ENCODE measurements around the gene DGKB.

The DGKB gene

GRCh38 chr7:14351167-14351566 lies 551.4 kb downstream of the DGKB start:
- ATAC-seq, result no peak; the same call in 2 of the 3 replicates
- TF ChIP-seq TCF4 (CRISPR knock-in tag; IDR thresholded peaks at IDR 0.05; ENCODE audit: borderline replicate concordance), result no peak
- no peak for TF ChIP-seq SNAI2 (CRISPR knock-in tag; IDR thresholded peaks at IDR 0.05)
- TF ChIP-seq ESRRG (CRISPR knock-in tag; IDR thresholded peaks at IDR 0.05), result no peak
- no peak for TF ChIP-seq TOX (CRISPR knock-in tag; IDR thresholded peaks at IDR 0.05; ENCODE audit: borderline replicate concordance)
- TF ChIP-seq CSDC2 (CRISPR knock-in tag; IDR thresholded peaks at IDR 0.05), result no peak
- TF ChIP-seq PPARA (CRISPR knock-in tag; IDR thresholded peaks at IDR 0.05; ENCODE audit: borderline replicate concordance), result no peak
- TF ChIP-seq GLIS3 (CRISPR knock-in tag; IDR thresholded peaks at IDR 0.05), result no peak
- no peak for TF ChIP-seq ZNF70 (CRISPR knock-in tag; IDR thresholded peaks at IDR 0.05)
- no peak for TF ChIP-seq ARNTL (CRISPR knock-in tag; IDR thresholded peaks at IDR 0.05; ENCODE audit: borderline replicate concordance, low read depth)
- TF ChIP-seq ZC3H10 (CRISPR knock-in tag; IDR thresholded peaks at IDR 0.05), result no peak
- TF ChIP-seq BACH2 (CRISPR knock-in tag; IDR thresholded peaks at IDR 0.05; ENCODE audit: borderline replicate concordance), result no peak
- no peak for TF ChIP-seq RARB (CRISPR knock-in tag; IDR thresholded peaks at IDR 0.05)
- no peak for TF ChIP-seq POU6F1 (CRISPR knock-in tag; IDR thresholded peaks at IDR 0.05; ENCODE audit: borderline replicate concordance, low read depth)

DNA sequence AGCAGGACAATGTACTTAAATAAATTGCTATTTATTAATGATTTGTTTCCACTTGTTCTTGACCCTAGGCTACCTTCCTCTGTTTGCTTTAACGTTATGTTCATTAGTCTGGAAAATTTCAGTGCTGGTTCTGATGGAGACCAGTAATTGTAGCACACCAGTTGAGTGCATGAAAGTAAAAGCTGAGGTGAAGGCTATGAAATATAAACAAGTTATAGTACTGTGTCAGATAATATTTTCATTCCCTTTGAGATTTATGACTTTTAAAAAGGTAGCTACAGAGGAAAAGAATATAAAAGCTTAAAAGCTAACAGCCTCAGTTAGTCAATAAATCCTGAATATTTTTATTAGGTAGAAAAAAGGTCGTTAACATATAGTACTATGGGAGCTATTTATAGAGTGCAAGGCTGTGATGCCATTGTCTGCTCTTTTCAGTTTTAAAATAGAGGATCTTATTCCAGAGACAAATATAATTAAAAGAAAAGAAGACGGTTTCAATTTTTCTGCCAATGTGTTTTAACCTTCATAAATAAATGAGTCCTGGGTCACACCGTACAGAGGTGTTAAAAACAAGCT lies 561.3 kb downstream of the DGKB start:
- TF ChIP-seq TOX (CRISPR knock-in tag; IDR thresholded peaks at IDR 0.05; ENCODE audit: borderline replicate concordance) (no peak), TCF4 (CRISPR knock-in tag; IDR thresholded peaks at IDR 0.05; ENCODE audit: borderline replicate concordance) (no peak), PATZ1 (CRISPR knock-in tag; IDR thresholded peaks at IDR 0.05; ENCODE audit: borderline replicate concordance) (no peak), POU6F1 (CRISPR knock-in tag; IDR thresholded peaks at IDR 0.05; ENCODE audit: borderline replicate concordance, low read depth) (no peak), ZFP3 (CRISPR knock-in tag; IDR thresholded peaks at IDR 0.05) (no peak), BACH2 (CRISPR knock-in tag; IDR thresholded peaks at IDR 0.05; ENCODE audit: borderline replicate concordance) (no peak), PPARA (CRISPR knock-in tag; IDR thresholded peaks at IDR 0.05; ENCODE audit: borderline replicate concordance) (no peak), TSHZ2 (CRISPR knock-in tag; IDR thresholded peaks at IDR 0.05) (no peak), ZNF70 (CRISPR knock-in tag; IDR thresholded peaks at IDR 0.05) (no peak), ZNF8 (CRISPR knock-in tag; IDR thresholded peaks at IDR 0.05) (no peak), ZC3H10 (CRISPR knock-in tag; IDR thresholded peaks at IDR 0.05) (no peak), ISL1 (CRISPR knock-in tag; IDR thresholded peaks at IDR 0.05) (no peak)
- TF ChIP-seq, protein P1, sequence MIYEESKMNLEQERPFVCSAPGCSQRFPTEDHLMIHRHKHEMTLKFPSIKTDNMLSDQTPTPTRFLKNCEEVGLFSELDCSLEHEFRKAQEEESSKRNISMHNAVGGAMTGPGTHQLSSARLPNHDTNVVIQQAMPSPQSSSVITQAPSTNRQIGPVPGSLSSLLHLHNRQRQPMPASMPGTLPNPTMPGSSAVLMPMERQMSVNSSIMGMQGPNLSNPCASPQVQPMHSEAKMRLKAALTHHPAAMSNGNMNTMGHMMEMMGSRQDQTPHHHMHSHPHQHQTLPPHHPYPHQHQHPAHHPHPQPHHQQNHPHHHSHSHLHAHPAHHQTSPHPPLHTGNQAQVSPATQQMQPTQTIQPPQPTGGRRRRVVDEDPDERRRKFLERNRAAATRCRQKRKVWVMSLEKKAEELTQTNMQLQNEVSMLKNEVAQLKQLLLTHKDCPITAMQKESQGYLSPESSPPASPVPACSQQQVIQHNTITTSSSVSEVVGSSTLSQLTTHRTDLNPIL (CRISPR knock-in tag; IDR thresholded peaks at IDR 0.05; ENCODE audit: low read depth), result no peak
- no peak for ATAC-seq

DNA sequence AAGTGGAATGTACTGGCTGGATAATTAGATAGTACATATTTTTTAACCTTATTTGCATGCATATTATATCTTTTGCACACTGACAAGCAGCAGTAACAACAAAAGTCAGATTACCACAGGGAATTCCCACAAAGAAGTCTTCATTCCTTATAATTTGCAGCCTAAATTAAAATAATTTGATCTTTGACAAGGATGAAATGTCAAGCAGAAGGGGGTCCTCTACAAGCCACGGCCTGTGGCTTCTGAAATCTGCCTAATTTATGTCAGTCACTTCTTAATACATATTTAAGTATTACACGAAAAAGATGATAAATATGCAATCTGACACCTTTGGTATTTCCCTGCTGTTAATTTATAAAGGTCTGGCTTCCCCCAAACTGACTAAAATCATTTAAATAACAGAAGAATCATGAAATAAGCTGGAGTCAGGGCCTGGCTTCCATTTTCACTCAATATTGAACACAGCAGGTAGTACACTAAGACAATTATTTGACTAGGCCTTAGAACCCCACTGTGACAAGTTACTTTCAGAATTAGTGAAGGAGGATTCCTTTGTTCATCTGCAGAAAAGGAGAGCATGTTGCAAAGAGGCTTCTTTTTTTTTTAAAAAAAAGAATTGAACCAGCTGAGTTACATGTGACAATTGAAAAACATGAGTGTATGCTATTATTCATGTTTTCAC lies 562.0 kb downstream of the DGKB start:
- TF ChIP-seq ZFP3 (CRISPR knock-in tag; IDR thresholded peaks at IDR 0.05) (no peak), TOX (CRISPR knock-in tag; IDR thresholded peaks at IDR 0.05; ENCODE audit: borderline replicate concordance) (no peak), ISL1 (CRISPR knock-in tag; IDR thresholded peaks at IDR 0.05) (no peak), PPARA (CRISPR knock-in tag; IDR thresholded peaks at IDR 0.05; ENCODE audit: borderline replicate concordance) (no peak), POU6F1 (CRISPR knock-in tag; IDR thresholded peaks at IDR 0.05; ENCODE audit: borderline replicate concordance, low read depth) (no peak), ZFP30 (CRISPR knock-in tag; IDR thresholded peaks at IDR 0.05) (no peak), GLIS3 (CRISPR knock-in tag; IDR thresholded peaks at IDR 0.05) (no peak)
- no peak for ATAC-seq

Data from SK-N-SH treated with all-trans-retinoic acid at 6 μM for 48 hours (cell line).